Stimulated activated CD4-positive, alpha-beta T cell treated with anti-CD3 and anti-CD28 coated beads, Interleukin-15, amount 100 ng/mL, for 24 hours (primary cell): ENCODE data around the gene TEKT3.

Experiments
- DNase-seq: peaks from one replicate; pipeline ENCODE4 v3.0.0-alpha.2; 2020

The TEKT3 gene

DNA sequence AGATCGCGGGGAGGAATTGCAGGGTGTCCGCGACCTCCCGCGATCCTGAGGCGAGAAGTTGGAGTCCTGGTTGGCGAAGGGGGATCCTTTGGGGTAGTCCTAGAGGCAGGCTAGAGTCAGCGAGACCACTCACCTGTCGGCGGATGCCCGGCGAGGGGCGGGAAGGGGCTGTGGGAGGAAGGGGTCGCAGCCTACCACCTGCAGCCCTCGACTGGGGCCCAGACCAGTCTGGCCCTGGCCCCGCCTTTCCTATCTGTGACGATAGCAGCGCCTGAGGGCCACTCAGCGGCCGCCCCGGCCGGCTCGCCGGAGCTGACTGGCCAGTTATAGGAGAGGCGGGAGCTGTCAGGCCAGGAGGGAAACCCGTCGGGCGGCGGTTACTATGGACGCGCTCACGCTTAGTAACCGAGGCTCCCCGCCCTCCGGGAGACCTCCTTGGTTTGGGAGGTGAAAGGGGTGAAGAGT, at the start of gene TEKT3:
Gene TEKT3 (minus strand): TSS at position 213 of the 465 bp plus-strand sequence. CDS start 10,012 bp downstream, outside the sequence.
- peak; percentile 38 for DNase-seq

DNA sequence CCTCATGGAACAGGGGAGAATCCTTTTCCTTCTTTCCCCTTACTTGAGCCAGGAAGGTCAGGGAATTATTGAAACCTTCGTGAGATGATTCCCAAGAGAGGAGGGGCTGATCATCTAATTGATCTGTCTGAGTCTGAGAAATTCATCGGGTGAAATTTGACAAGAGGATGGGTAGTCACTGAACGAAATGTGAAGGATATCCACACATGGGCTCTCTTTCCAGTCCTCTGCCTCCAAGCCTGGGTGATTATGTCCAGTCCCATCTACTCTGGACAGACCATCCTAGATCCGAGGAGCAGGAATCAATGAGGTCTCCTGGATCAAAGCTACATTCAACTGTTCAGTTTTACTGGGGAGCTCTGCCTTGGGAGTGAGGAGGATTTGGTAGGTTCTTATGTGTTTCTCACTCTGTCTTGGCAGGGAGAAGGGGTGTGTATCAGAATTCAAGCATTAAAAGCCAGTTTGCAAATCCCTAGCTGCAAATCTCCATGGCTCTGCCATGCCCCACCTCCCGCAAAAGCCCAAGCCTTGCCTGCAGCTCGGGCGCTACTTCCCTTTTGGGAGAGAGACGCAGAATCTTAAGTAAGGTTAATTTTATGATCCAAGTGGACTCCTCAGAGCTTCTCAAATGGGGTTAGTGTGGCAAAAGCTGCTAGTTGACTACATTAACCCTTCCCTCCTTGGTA, 47.1 kb upstream of the TEKT3 start:
- no peak for DNase-seq

DNA sequence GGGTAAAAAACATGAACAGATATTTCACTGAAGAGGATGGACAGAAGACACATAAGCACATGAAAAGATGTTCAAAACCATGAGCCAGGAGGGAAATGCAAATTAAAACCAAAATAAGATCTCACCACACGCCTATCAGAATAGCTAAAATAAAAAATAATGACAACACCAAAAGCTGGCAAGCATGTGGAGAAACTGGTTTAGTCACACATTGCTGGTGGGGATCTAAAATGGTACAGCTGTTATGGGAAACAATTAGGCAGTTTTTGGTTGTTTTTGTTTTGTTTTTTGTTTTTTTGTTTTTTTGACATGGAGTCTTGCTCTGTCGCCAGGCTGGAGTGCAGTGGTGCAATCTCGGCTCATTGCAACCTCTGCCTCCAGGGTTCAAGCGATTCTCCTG, 44.7 kb upstream of the TEKT3 start:
- DNase-seq: no peak

DNA sequence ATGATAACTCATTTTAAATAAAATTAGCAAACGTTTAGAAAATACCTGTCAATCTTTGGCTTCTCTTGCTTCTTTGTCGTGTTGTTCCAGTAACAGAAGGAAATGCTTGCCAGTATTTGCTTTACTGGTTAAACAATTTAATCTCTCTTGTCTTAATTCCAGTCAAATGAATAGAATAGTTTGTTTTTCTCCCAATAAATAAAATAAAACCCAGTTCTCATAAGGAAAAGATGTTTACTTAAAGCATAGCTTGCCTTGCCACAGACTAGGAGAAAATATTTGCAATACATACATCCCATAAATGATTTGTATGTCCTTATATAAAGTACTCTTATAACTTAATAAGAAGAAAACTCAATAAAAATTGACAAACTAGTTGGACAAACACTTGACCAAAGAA, 43.9 kb upstream of the TEKT3 start:
- DNase-seq: no peak

DNA sequence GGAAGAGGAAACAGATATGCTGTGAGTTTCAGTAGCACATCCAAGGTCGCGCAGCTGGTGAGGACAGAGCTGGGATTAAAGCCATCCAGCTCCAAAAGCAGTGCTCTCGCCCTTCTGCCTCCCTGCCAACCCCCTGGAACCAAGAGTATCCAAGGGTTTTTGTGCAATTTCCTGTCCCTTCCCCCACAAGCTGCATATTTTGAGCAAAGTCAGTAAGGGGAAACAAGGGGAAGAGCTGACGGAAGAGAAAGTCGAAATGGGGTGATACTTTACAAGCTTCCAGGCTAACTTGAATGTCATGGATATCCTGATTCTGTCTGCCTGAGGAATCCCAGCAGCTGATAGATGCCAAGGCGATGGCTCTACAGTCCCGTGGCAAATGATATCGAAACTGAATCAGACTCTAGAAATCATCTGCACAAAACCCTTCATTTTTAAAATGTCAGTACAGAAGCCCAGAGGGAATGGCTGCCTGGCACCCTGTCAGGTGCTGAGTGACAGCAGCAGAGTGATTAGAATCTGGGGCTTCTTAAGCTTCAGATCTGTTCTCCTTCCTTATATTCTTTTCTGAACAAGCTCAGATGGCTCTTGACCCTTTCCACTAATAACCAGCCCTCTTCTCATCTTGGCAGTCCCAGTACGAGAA, 42.9 kb upstream of the TEKT3 start:
- no peak for DNase-seq

DNA sequence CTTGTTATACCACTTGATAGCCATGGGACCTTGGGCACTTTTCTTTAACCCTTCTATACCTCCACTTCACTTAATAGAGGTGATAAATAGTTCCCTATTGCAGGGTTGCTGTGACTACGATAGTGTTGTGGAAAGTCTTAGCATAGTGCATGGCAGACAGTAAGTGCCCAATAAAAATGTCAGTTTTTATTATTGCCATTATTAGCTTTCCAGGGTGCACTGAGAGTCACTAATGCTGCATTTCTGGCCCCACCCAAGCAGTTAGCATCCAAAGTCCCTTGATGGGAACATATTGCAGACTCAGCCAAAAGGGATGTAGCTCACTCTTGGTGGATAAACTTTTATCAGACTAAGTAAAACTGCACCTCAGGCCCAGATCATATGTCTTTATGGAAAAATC, 41.5 kb upstream of the TEKT3 start:
- DNase-seq: no peak

DNA sequence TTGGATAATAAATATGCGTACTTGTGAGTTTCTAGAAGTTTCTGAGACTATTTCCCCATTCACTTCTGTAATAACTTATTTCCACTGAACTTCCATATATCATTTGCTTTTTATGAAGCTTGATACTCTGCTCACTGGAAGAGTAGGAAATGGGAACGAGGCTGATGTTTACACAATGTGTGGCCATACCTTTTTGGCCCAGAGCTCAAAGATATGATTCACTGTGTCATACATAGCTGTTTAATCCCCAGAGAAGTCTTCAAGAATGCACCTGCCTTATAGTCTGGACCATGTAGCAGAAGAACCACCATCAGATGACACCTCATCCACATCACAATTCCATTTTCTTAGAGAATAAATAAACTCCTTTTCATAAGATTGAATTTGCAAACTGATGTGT, 40.3 kb upstream of the TEKT3 start:
- DNase-seq: no peak

DNA sequence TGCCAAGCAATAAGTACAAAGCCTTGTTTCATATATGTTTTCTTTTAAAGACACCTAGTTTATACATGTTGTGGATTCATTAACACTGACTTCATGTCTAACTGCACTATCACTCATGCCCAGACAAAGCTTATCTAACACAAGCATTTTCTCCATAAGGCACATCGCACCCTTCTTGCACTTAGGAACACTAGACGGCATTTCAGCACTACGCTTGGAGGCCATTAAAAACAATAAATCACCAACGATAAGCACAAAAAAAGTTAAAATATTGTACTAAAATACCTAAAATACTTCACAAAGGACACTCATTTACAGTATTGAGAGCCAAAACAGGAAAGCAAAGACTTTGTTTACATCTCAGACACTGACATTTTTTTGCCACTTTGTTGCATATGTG, 39.0 kb upstream of the TEKT3 start:
- no peak for DNase-seq

DNA sequence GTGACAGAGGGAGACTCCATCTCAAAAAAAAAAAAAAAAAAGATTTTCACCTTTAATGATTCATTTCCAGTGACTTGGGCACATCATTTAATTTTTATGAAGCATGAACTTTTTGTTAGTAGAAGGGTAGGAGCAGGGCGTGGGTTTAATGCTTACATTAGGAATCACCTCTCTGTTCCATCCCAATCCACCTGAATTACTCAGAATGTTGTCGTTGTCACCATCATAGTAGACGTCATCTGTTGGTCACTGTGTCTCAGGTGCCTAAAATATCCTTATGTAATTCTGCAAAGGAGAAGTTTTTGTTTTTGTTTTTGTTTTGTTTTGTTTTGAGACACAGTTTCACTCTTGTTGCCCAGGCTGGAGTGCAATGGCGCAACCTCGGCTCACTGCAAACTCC, 38.3 kb upstream of the TEKT3 start:
- no peak for DNase-seq

DNA sequence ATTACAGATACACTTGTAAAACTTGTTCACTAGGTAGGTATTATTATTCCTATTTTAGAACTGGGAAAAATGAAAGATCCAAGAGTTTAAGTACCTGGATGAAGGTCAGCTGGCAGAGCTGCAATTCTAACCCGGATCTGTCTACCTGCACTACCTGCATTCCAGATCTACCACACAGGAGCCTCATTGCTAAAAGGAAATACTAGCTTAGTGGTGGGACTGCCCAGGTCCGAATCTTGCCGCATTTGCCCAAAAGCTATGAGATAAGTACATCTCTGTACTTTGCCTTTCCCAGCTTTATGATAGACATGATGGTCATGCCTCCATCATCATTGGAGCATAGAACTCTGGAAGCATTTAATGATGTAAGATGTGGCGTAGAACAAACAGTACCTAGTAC, 36.8 kb upstream of the TEKT3 start:
- DNase-seq: no peak

DNA sequence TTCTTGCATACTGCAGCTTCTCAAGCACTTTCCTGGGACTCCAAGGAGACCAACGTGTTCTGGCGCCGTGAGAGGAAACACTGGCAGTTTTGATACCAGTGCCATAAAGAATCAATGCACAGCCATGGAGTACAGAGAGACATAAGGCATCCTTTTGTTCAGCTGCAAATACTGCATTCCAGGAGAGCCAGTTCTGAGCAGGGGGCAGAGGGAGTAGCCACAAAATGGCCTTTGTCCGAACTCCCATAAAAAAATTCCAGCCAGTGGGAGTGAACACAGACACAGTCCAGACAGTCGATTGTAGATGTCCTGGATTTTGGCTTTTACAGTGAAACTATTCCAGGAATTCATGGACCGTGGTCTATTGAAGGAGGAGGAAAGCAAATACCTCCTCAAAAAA, 36.2 kb upstream of the TEKT3 start:
- no peak for DNase-seq

DNA sequence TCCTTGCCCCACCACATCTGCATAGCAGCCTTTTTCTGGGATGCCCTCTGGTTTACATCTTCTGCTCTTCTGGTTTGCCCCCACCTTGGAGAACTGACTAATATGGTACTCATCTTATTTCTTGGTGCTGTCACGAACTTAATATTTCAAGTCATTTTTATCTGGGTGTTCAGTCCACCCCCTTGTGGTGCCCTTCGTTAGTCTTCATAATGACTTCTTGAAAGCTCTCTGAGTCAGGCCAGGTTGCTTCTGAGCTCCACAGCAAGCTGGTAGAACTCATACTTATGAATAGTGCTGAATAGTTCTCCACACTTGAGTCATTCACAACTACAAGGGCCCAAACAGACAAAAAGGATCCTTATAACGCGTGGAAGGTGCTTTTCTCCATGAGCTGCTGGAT, 35.8 kb upstream of the TEKT3 start:
- DNase-seq: no peak

DNA sequence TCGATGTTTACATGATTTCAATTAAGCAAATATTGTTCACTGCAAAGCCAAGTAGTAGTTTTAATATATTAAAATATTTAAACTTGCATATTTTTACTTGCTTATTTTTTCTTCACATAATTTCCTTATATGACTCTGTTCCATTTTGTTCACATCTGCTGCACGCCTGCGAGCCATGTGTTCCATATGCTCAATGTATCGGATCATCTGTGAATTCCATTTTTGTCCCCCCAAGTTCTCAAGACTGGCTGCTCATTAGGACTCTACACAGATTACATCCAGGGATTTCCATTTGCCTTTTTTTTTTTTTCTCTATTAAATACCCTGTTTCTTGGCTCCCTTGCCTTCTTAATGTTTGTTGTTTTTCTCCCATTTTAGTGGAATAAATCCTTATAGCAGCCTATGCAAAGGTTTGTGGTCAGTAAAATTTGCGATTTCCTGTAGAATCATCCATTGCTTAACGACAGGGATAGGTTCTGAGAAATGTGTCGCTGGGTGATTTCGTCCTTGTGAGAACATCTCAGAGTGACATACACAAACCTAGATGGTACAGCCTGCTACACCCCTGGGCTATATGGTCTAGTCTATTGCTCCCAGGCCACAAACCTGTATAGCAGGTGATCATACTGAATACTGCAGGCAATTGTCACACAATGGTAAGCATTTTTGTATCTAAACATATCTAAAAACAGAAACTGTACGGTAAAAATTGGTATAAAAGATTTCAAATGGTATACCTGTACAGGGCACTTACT, 30.2 kb upstream of the TEKT3 start:
- DNase-seq: no peak

DNA sequence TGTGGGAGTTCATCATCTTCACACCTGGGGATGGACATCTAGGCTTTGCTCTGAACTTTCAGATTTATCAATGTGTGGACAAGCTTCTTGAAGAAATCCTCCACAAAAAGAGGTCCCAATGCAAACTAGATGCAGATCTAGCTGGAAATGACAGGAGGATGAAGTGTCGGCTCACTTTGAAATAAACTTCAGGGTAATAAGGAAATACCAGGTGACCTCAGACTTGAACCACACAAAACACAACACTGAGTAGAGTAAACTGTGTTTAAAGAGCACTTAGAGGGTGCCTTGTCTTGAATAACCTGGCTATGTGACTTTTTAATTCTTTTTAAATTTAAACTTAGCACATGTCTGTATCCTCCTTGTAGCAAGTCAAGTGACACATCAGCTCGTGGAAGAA, 27.2 kb upstream of the TEKT3 start:
- no peak for DNase-seq

DNA sequence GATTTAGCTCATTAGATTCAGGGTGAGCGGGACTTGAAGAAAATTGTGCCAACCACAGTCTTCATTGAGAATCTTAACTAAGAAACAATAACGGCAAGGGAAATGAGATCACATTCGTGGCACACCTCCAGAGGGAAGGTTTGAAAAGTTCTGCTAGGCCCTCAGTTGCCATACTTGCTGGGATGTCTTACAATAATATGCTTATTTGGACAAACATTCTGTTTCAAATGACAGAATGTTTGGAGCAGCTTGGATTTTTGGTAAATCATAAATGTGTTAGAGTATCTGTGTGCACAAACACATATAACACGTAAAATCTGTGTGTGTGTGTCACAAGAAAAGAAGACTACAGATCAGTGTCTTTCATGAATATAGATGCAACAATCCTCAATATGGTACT, 24.6 kb upstream of the TEKT3 start:
- DNase-seq: no peak

DNA sequence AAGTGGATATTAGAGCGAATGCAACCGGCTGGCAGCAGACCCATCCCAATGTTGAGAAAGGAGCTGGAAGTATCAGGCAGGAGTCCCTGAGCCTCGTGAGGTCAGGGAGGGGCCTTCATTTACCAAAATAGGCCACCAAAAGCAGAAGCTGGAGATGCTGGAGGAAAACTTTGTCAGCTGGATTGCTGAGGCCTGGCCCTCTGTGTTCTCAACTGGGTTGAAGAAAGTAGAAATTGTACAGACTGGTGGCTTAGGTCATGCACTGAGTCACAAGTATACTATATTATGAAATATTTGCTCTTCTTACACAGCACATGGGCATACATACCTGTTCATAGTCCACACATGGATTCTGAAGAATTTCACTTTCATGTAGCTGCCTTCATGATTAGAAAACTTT, 23.2 kb upstream of the TEKT3 start:
- DNase-seq: no peak

DNA sequence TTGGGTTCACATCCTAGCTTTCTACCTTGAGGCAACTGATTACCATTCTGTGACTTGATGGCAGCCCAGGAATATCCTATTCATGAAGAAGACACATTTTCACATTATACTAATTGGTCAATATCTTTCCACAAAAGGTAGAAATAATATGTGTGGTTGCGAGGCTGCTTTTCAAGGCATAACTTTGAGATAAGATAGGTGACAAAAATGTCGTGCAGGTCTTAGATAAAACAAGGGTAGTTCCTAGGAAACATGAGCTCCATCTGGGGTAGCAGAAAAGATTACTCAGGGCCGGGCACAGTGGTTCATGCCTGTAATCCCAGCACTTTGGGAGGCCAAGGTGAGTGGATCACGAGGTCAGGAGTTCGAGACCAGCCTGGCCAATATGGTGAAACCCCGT, 22.3 kb upstream of the TEKT3 start:
- no peak for DNase-seq

DNA sequence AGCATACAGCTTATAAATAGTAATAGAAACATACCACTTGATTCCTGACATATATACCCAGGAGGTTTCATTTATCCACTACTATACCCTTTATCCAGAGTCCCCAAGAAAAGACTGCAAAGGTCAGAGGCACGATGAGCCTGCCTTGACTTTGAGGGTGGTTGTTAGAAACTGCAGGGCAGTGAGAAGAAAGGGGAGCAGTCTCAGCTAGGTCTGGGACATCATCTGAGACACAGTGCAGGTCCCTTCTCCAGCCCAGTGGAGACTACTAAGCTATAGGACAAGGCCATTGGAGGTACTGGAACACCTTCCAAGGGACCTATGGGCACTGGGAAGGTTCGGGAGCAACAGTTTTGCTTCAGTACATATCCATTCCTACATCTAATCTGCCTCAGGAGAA, 20.2 kb upstream of the TEKT3 start:
- no peak for DNase-seq

DNA sequence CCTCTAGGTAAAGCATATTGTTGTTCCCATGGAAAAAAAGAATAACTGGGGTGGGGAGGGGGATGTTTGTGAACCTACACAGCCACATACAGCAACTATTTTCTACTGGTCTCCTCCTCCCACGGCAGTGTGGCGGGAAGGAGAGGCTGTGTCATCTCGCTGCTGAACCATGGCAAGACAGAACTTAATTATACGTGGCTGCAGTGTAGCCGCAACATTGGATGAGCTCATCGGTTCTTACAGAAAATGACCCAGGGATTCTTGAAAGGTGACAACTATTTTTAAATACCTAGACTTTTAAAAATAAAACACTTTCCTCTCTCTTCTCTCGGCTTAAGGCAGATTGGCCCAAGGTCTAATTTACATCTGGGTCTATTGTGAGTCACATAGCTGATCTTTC, 19.8 kb upstream of the TEKT3 start:
- DNase-seq: no peak

DNA sequence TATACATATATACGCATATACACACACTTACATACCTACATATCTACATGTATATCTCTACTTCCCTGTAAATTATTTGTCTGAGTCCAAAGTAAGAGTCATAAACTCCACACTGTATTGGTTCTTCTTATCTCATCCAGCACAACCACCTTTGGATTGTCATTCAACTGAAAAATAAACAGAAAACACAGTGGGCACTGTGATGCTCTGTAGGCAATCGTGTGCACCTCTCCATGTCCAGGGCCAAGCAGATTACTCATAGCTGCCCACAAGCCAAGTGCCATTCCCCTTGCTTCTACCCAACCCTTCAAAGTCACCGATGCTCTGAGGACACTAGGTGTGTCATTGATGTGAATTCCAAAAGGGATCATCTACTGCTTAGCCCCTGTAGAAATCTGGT, 12.9 kb upstream of the TEKT3 start:
- DNase-seq: no peak

DNA sequence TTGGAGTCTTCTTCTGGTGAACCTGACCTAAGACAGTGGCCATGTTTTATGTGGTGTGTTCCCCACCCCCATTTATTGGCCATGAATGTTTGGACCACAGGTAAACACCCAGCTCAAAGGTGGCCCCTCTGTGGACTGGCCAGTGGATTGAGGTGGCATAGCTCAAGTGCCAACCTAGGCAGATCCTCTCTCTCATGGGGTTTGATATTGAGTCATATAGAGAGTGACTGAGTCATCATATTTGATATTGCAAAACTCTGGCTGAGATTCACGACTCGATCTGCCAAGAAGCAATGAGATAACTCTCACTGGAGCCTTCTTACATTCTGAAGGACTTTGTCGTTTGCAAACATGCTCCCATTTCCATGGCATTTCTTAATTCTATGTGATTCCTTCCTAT, 10.5 kb upstream of the TEKT3 start:
- DNase-seq: no peak

DNA sequence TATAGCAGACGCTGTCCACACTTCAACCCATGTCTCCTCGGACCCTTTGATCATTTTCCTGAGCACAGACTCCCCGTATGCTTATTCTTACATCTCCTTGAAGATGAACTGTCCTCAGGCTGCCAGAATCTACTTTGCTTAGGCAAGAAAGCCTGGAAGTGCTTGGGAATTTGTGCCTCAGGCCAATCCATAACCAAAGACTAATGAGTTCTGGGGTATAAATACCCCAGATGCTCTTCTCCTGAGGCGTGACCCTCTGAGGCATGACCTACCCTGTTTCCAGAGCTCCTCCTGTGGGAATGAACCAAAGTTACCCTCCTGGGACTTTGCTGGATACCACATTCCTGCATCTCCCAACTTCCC, 10.1 kb upstream of the TEKT3 start:
- DNase-seq: no peak

DNA sequence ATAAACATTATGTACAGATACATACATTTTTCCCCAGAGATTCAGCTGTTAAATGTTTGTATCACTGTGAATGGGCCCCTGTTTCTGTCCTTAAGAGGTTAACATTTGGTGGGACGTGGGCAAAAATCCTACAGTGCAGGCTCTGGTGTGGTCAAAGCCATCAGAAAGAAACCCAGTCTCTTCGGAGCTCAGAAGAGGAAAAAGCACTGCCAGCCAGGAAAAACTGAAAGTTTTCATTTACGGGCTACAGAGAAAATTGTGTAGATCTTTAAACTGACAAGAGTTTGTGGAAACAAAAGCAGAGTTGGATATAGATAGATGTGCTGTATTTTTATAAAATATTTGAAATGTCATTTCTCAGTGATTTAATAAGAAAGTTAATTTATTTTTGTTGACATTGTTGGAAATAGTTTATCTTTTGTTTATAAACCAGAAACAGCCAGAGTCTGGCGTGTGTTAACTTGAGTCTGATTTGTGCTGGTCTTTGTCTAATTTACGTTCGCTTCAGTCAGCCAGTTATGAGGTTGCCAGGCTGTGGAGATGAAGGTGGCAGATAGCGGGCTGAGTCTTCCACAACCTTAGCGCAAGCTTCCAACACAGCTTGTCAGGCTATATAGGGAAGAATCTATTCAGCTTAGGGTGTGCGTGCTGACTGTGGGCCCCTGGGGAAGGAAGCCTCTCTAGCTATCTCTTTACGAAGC, 9.5 kb upstream of the TEKT3 start:
- no peak for DNase-seq

DNA sequence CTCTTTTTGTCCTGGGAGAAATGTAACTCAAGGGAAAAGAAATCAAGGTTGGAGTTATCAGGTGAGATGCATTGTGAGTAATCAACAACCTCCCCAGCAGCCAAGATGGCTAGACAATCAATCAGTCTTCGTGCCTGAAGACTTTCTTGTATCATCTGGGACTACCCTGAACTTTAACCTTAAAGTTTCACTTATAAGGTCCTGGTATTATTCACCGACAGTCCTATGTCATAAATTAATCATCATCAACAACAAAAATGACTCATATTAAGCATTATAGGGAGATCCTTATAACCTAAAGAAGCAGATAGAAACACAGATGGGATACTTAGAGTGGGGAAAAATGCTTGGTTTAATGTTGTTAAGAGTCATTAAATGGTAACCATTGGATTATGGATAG, 7.7 kb upstream of the TEKT3 start:
- DNase-seq: no peak
